GM19452 (cell line): ENCODE results near the gene ANXA6.

Experiments used
- ATAC-seq: cut with Tn5 transposase; IDR thresholded peaks from one replicate; pipeline ENCODE4 v1.9.1; 2021; ENCODE audit not compliant: unreplicated experiment

Gene ANXA6

DNA sequence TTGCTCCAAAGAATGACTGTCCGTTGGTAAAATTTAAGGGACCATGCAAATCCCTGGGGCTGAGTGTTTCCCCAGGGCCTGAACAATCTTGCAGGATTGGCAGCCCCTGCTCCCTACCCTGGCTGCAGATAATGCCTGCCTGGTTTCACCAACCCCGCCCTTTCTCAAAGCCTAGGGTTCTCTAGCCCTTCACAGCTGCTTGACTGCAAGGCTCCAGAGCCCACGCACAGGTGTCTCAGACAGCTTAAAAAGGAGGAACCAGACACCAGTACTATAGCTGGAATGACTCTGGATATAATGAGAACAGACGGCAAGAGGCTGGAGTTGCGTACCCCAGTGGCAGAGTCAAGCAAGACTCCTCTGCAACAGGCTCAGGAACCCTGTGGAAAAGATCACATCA lies 51.5 kb downstream of the ANXA6 start:
- ATAC-seq: no peak

DNA sequence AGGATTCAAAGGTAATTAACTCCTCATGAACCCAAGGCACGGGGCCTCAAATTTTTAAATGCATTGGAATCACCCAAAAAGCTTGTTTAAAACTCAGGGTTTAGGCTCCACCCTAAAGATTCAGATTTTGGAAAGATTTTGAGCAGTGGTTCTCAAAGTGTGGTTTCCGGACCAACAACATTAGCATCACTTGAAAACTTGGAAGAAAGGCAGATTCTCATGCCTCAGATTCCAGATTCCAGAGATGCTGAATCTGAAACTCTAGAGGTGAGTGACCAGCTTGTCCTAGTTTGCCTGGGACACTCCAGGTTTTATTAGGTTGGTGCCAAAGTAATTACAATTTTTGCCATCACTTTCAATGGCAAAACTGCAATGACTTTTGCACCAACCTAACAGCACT lies 52.0 kb downstream of the ANXA6 start:
- ATAC-seq: no peak

DNA sequence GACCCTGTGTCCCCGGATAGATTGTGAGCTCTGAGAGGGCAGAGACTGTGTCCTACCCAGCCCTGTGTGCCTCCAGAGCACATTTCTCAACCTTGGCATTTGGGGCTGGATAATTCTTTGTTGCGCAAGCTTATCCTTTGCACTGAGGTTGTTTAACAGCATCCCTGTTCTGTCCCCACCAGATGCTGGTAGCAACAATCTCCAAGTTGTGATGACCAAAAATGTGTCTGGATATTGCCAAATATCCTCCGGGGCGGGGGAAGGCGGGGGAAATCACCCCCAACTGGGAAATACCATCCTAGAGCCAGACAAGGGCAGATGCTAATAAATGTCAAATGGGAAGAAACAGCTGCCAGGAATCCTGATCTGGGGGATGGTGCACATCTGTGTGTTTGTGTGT lies 52.8 kb downstream of the ANXA6 start:
- ATAC-seq: no peak

DNA sequence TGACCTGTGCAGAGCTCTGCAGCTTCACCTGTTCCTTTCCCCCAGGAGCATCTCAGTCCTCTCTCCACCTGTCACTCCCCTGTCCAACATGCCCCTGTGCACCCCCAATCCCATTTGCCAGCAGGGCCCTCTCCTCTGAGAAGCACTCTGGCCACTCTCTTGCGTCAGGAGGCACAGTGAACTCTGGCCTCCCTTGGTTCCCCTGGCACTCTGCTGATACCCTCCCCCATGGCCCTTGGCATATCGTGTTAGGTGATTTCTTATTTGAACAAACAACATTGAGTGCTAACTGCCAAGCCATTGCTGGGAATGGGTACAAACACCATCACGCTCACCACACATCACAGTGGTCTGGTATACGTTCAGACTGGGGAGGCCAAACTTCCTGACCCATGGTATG lies 55.8 kb downstream of the ANXA6 start:
- ATAC-seq: no peak

DNA sequence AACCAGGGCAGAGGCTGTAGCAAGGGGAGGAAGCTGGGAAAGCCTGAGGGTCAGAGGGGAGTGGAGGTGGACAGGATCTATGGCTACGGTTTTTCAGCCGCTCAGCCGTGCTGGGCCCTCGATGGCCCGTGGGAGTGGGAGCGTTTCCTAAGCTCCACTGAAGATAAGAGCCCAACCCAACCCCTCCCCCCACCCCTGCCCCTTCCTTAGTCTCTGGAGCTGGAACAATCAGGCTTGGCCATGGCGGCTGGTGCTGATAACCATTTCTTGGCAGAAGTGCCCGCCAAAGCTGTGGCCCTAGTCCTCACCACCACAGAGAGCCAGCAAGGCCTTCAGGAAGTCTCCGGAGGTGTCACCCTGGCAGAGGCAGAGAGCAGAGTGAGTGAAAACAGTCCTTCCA lies 56.4 kb downstream of the ANXA6 start:
- ATAC-seq: no peak

DNA sequence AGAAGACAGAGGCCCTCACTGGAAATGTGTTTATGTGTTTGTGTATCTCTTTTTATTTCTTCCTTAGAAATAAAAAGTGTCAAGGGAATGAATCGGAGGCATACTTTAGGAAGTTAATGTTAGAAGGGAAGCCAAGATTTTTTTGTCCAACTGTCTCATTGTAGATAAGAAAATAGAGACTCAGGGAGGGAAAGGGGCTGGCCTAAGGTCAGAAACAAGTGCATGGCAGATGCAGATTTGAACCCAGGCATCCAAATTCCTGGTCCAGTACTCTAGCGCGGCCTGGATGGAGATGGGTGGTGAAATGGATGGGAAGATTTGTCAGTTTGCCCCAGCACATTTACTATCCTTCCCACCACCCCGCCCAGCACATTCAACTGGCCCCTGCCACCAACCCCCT lies 56.9 kb downstream of the ANXA6 start:
- no peak for ATAC-seq

DNA sequence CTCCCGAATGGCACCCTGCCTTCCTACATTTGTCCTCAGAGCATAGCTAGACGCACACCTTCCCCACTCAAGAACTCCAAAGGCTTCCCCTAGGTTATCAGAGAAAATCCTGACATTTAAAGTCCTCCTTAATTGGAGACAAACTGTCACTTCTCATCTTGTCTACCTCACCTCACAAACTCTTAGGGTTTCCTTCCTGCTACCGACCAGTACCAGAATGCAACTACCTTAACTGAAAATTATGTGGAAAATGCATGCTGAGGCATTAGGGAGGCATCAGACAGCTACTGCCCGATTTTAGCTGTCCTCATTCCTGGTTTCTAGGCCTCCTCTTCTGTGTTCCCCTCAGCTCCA lies 58.8 kb downstream of the ANXA6 start:
- no peak for ATAC-seq

DNA sequence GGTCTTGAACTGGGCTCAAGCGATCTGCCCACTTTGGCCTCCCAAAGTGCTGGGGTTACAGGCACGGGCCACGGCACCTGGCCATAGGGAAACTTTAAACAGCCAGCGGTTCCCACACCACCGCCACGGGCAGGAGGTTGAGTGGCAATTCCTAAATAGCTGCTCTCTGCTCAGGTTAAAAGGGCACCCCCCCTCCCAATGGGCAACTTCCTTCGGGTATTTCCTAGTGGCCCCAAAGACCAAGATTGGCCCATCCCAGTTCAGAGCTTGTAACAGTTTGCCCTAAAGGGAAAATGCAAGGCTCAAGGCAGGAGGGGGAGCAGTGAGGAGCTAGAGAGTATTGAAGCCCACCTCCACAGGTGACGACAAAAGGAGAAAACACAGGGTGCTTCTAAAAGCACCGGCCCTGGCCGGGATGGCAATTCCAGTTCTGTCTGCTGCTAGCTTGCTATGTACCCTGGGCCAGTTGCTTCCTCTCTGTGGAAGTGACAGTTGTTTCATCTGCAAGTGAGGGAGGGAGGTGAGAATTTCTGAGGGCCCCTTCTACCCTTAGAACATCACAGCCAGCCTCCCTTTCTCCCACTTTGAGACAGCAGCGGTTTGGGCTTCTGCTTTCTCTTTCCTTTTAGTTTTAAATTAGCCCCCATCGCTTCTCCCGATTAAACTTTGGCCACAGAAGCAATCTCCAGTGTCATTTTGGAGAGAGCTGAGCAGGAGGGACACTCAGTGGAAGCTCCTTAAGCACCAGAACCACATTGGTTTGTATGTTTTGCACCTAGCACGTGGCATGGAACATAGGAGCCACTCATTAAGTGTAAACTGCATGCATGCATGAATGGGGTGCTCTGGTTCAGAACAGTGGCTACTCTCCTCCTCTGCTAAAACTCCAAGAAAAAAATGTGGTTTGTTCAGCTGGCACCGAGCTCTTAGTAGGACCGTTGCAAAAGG lies 59.5 kb downstream of the ANXA6 start:
- peak; percentile 40 for ATAC-seq

DNA sequence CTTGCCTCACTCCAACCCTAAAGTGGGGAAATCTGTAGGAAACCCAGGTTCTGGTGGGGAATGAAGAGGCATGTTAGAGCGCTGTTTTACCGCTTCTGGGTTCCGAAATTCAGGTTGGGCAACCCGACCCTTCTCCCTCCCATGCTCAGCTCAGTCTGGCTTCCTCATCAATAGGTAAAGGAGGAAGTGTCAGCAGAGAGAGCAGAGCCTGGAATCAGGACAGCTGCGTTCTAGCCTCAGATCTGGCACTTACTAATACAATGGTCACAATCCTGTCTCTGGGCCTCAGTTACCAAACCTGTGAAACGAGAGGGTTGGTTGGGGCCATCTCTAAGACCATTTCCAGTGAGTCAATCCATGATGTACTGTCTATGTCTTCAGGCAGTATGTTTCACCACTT lies 60.5 kb downstream of the ANXA6 start:
- ATAC-seq: no peak

DNA sequence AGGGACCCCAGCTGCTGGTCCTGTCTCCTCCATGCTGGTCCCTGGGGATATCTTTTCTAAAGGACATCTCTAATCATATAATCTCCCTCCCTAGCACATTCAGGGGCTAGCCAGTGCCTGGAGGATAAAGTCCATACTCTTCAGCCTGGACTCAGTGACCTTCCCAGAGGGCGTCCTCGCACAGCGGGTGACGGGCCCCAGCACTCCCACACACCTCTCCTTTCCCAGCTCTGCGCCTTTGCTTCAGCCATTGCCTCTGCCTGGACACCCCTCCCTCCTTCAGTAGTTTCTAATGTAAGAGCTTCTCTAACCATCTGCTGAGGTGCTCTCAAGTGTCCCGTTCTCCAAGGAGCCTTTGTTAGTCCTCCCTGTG lies 61.6 kb downstream of the ANXA6 start:
- ATAC-seq: no peak

DNA sequence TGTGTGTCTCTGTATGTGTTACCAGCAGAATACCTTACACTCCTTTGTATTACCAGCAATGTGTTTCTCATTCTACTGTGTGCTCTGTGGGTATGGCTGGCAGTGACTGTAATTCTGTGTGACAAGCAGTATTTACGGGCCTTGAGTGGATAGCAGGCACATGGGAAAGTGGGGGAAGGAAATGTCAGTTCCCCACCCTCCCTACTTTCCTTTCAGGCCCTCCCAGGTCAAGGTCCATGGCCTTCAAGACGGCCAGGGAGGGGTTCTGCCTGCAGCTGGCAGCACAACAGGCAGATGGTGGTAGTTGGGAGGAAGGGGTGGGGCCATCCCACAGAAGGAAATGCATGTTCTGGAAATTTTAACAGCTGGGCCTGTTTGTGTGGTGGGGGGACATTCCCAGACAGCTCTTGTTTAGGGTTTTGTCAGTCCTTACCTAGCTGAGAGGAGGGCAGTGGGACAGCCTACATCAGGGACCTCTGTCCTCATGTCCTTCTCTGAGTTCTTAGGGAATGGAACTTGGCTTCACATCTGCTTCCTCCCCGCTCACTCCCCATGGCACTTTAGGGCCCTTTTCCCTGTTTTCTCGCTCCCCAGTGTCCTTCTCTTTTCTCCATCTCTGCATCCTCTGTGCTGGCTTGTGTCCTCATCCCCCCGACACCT lies 62.1 kb downstream of the ANXA6 start:
- ATAC-seq: no peak

DNA sequence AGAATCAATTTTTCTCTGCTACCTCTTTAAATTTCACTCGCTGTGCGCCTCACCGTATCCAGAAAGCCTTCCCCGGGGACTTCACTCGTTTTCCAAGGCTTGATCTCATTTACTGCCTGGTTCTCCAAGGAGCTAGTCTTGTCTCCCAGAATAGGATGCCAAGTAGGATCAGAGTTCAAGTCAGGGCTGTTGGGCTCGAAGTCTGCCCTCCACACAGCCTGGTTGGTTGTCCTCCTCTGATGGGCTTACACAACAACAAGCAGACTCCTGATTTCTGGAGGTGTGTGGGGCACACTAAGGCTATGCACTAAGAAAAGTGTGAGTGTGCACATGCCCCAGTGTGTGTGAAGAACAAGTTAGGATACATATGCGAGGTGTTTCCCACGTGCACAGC lies 62.7 kb downstream of the ANXA6 start:
- ATAC-seq: no peak

DNA sequence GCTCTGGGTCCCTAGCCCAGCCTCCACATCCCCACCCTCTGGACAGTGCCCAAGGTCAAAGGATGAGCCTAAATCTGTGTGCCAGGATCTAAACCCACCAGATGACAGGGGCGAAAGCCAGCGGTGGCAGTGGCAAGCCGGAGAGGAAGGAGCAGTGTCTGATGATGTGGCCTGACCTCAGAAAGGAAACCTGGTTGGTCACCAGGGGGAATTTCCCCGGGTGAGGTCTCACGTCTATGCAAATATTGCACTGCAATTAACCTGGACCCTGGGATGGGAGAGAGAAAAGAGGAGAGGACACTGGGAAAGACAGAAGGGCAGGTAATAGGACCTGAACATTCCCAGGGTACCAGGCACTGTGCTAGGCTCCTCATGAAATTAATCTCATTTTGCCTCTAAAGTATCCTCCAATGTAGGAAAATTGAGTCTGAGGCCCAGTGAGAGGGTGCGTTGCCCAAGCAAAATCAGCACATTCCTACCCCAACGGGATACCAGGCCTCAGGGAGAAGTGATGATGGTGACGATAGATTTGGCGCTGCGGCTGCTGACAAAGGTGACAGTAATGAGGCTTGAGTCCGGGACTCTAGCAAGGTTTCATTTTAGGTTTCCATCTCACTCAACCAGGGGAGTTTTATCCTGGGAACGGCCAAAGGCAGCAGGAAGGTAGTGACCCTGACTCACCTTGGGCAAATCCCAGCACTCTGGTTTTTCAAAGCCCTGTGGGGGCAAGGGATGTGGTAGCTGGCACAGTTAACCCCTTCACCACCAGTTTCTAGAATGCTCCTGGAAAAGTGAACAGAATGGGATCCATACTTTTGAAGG lies 63.3 kb downstream of the ANXA6 start:
- peak; percentile 77 for ATAC-seq

DNA sequence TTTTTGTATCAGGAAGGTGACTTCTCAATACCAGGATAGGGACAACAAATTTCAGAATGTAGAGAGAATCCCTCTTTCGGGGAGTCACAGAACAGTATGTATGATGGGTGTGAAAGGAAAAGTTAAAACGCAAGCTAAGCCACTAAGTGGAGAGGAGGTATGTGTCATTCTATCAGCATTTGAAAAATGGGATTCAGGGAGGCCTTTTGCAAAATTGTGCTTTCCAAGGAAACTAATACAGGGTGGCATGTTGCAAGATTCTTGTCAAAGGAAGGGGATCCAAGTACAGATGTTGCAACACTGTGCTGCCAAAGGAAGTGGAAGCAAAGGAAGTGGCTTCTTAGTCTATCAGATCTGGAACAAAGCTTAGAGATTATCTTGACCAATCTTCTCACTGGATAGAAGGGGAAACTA lies 64.1 kb downstream of the ANXA6 start:
- no peak for ATAC-seq

DNA sequence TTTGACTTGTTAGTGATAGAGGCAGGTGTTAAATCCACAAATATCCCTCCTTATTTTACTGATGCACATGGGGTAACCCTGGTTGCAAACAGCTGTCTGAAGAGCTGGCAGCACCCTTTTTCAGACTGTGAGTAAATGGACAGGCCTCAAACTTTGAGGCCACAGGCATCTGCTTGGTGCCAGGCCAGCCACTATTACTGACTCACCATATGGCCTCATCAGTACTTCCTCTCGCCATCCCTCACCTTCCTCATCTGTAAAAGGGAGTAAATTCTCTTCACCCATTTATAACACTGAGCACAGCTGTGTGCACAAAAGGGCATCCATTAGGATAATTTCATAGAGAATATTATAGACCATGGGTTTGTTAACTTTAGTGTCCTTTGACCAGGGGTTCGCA lies 64.8 kb downstream of the ANXA6 start:
- no peak for ATAC-seq

DNA sequence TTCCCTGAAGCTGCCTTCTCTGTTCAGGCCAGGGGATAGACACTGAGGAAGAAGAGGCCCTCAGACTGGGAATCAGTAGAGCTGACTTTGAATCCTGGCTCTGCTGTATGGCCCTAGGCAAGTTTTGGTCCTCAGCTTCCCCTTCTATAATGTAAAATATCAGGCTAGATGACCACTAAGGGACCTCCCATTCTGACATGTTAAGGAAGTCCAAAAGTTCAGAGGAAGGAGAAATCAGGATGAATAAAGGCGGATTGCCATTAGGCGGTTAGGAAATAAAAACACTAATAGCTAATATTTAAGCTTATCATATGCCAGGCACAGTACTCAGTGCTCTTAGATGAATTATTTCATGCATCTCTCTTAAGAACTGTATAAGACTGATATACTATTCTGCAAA lies 67.9 kb downstream of the ANXA6 start:
- no peak for ATAC-seq

DNA sequence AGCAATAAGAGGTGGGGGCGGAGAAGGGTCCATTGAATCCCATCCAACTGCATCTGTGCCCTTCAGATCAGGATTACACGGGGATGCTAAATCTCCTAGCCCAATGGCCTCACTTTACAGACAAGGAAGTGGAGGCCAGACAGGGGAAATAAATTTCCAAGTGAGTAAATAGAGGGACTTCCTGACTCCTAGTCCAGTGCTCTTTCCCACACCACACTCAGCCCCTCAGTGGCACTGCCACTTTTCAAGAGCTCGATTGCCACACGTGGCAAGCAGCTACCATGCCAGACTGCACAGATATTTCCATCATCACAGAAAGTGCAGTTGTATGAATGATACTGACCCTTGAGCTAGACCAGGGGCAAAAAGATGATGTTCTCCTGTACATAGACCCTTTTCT lies 68.6 kb downstream of the ANXA6 start:
- ATAC-seq: no peak

DNA sequence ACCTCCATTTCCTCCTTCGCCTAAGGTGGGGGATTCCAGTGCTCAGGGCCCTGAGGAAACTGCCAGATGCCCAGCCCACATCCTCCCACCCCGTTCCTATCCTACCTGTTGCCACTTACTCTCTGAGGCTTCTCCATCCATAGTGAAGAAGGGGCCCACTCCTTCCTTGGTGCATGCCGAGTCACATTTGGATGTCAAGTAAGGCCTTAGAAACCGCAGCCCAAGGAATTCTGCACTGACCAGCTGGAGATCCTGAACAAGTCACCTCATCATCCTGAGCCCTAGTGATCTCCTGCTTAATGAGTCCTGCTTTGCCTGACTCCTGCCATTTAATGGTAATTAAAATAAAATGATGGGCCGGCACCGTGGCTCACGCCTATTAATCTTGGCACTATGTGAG lies 70.1 kb downstream of the ANXA6 start:
- ATAC-seq: no peak

DNA sequence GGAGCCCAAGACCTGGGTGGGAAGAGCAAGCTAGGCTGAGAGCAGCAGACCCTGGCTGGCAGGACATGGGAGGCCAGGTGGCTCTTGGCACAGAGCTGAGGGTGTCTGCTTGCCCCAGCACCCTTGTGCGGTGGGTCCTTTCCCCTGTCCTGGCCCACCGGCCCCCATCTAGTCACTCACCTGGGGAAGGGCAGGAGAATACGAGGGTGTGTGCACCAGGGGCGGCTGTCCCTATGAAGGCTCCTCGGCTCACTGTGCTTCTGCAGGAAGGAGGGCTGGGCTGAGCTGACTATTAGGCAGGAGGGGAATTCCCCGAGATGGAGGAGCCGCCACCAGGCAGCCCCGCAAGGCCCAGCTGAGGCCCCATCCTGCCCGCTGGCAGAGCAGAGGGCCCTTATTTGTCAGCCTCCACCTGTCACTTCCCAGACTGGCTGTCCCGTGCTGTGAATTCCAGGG lies 70.6 kb downstream of the ANXA6 start:
- peak; percentile 65 for ATAC-seq

DNA sequence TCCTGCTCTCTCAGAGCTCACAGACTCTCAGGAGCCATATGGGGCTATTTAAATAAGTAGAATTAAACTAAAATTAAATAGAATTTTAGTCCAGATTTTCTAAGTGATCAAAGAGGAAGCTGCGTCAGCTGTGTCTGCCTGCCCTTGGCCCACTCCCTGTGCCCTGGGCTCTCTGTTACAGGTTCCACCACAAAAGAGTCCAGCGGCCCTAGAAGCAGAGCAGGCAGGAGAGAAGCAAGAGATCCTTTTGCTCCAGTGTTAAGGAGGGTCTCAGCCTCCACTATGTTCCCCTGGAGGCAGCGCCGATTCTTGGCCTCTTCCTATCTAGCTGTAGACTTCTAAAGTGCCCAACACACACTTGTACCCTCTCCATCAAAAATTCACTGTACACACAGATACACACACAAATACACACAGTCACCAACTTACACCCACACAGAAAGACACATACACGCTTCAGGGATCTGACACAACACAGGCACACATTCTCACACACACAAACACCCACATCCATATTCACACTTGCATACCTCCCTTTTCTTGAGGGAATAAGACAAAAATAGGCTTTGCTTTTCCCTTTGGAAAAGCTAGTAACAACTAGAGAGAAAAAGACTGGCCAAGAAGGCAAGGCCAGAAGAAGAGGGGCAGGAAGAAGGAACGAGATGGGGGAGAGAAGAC lies 71.2 kb downstream of the ANXA6 start:
- ATAC-seq: no peak

DNA sequence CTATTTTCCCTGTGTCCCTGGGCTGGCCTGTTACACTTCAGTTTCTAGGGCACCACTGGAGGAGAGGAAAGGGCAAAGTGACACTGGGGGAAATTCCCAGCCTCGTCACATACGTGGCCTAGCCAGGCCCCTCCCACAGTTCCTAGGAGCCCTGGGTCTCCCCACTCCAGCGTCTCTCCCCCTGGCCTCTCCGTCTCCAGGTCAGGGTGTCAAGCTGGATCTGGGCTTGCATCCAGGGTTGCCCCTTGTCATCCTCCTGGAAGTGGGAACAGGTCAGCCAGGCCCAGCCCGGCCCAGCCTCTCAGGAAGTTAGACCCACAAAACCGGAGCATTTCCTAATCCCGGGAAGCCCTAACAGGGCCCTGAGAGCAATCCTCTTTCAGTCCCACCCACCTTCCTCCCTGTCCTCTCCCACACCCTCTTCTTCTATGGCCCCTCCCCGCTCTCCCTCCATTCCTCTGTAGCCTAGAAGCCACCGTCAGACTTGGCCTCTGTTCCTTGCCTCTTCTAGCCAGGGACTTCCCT lies 72.0 kb downstream of the ANXA6 start:
- no peak for ATAC-seq
